Thyroid gland (tissue), 4 donors: ENCODE results near the gene PTPN13. TPM values are rescaled to one million over a fixed set of nuclear protein-coding genes. Genes with fewer than 3 reads are reported as not detected.

Experiments used
- DNase-seq, 2 donors: peaks; one replicate each; pipeline ENCODE4 v3.0.0-alpha.2; 2019
- H3K27ac ChIP-seq, 3 donors: fragments of 200-600 bp; sonication (generic); 1 replicate in 2 of 3; 2 replicates in 1 of 3; pipeline ENCODE4 v1.5.1; 2016 to 2019; ENCODE audit warnings: mild to moderate bottlenecking in 1 of 3, moderate library complexity in 1 of 3
- H3K27me3 ChIP-seq: fragments of 200-600 bp; sonication (generic); one replicate; pipeline ENCODE4 v1.5.1; 2019
- H3K36me3 ChIP-seq, 2 donors: fragments of 200-600 bp; sonication (generic); one replicate each; pipeline ENCODE4 v1.5.1; 2016 to 2019
- H3K4me1 ChIP-seq, 2 donors: fragments of 200-600 bp; sonication (generic); one replicate each; pipeline ENCODE4 v1.5.1; 2017 to 2019
- H3K4me3 ChIP-seq, 3 donors: fragments of 200-600 bp; sonication (generic); replicated peaks in 1 of 3; 1 replicate in 2 of 3; 2 replicates in 1 of 3; pipeline ENCODE4 v1.5.1; 2016; ENCODE audit warnings: mild to moderate bottlenecking in 1 of 3
- H3K9me3 ChIP-seq: fragments of 200-600 bp; sonication (generic); one replicate; pipeline ENCODE4 v1.5.1; 2017
- CTCF ChIP-seq, 6 experiments: fragments of 200-600 bp in 3 of 6; fragments of 450-650 bp in 3 of 6; sonication (generic) in 3 of 6; IDR thresholded peaks; one replicate each; pipeline ENCODE4 v1.5.1; 2016 to 2019; ENCODE audit warnings: antibody characterized with exemption in 6 of 6, mild to moderate bottlenecking in 2 of 6, inconsistent platforms in 1 of 6, moderate library complexity in 1 of 6
- POLR2A ChIP-seq, 2 donors: fragments of 450-650 bp; IDR thresholded peaks; one replicate each; pipeline ENCODE4 v1.6.1; 2017; ENCODE audit warnings: antibody characterized with exemption in 2 of 2, mild to moderate bottlenecking in 2 of 2, moderate library complexity in 1 of 2
- WGBS, 2 donors: methylation state at CpG; one replicate each; pipeline ENCODE4 v1.1.5; 2017; 5-methylcytosine and 5-hydroxymethylcytosine counted together
- intact Hi-C: fragments of 100-400 bp; cut with DNase I; formaldehyde crosslinking; loops from one replicate; pipeline ENCODE4 v1.15.1; 2023
- total RNA-seq, 4 donors: library from RNA; depleted of rRNA; stranded (reverse); fragments of >200 nt; gene quantifications; one replicate each; pipeline ENCODE4 v1.2.3, GENCODE V29; 2016

PTPN13 gene
- total RNA-seq, 4 donors from 2014 or later, result 49.7 to 89.5 (median 64.0) TPM

DNA sequence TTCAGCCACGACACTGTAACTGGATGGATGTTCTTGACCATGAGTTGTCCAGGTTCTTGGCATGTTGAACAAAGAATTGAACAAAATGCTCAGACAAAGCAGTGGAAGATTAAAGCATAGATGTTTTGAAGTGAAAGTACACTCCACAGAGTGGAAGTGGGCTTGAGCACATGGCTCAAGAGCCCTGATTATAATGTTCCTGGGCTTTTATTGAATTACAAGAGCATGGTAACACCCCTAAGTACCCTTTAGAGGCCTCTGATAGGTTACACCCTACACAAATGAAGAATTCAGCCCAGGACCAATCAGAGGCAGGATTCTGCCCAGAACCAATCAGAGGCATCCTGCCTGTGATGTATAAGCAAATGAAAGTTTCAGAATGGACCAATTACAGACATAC, 221.5 kb downstream of the PTPN13 start:
- Histone ChIP-seq H3K27me3 (no peaks in the 10 kb centered on the region), H3K27ac (peak overlapping the region in 2 of 3 donors; percentile 32 to 45), H3K4me1 (no peaks in the 10 kb centered on the region), H3K36me3 (peaks cover 0 to 31% of the 10 kb centered on the region in 2 donors), H3K9me3 (no peaks in the 10 kb centered on the region), H3K4me3 (no peak overlapping the region)
- no peak for DNase-seq
- intact Hi-C loops, result no loop called here
- TF ChIP-seq POLR2A (IDR thresholded peaks at IDR 0.05), result no peak
- TF ChIP-seq CTCF (IDR thresholded peaks at IDR 0.05), result no peak
- WGBS, 2 donors, result 81 to 94% methylated on average over 1 of the region's 1 CpG

GRCh38 chr4:86816501-86817273, 222.6 kb downstream of the PTPN13 start:
- TF ChIP-seq POLR2A (IDR thresholded peaks at IDR 0.05), result no peak
- no peak for TF ChIP-seq CTCF (IDR thresholded peaks at IDR 0.05)
- 76 to 83% methylated on average over 9 of the region's 9 CpGs for WGBS, 2 donors
- Histone ChIP-seq H3K4me3 (no peak overlapping the region), H3K27ac (peak overlapping the region; percentile 32 to 45 (median 32)), H3K27me3 (no peaks in the 10 kb centered on the region), H3K36me3 (peaks cover 0 to 25% of the 10 kb centered on the region in 2 donors), H3K9me3 (no peaks in the 10 kb centered on the region), H3K4me1 (no peaks in the 10 kb centered on the region)
- intact Hi-C loops, result no loop called here
- no peak for DNase-seq

DNA sequence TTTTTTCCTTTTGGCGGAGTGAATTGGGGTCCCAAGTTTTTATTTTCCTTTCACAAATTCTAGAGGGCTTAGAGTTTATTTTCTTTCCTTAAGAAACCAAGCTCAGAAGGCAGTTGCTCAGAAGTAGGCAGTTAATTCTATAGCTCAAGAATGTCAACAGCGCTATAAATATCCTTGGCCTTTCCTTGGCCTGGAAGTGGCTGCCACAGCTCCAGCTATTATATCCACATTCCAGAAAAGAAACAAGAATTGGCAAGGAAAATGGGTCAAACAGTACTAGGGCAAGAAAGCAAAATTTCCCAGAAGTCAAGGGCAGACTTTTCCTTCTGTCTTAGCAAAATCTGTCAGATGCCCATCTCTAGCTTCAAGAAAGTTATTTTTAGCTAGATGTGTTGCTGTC, 224.1 kb downstream of the PTPN13 start:
- intact Hi-C loops, result no loop called here
- H3K9me3 ChIP-seq, result no peaks in the 10 kb centered on the region
- 97% methylated on average over 2 of the region's 2 CpGs for WGBS, 2 donors
- no peak for DNase-seq
- H3K36me3 ChIP-seq, result peaks cover 0 to 20% of the 10 kb centered on the region in 2 donors
- TF ChIP-seq POLR2A (IDR thresholded peaks at IDR 0.05), result no peak
- TF ChIP-seq CTCF (IDR thresholded peaks at IDR 0.05), result no peak
- no peak overlapping the region for H3K27ac ChIP-seq
- H3K27me3 ChIP-seq, result no peaks in the 10 kb centered on the region
- H3K4me3 ChIP-seq, result no peak overlapping the region
- H3K4me1 ChIP-seq, result no peaks in the 10 kb centered on the region

GRCh38 chr4:86818841-86819240, 224.7 kb downstream of the PTPN13 start:
- no peak for DNase-seq
- Histone ChIP-seq H3K27ac (no peak overlapping the region), H3K27me3 (no peaks in the 10 kb centered on the region), H3K4me1 (no peaks in the 10 kb centered on the region), H3K9me3 (no peaks in the 10 kb centered on the region), H3K4me3 (no peak overlapping the region), H3K36me3 (peaks cover 0 to 16% of the 10 kb centered on the region in 2 donors)
- intact Hi-C loops, result no loop called here
- WGBS, 2 donors, result 95 to 96% methylated on average over 3 of the region's 3 CpGs
- no peak for TF ChIP-seq CTCF (IDR thresholded peaks at IDR 0.05)
- no peak for TF ChIP-seq POLR2A (IDR thresholded peaks at IDR 0.05)

- peaks cover 0 to 9% of the 10 kb centered on the region in 2 donors for H3K36me3 ChIP-seq
- H3K27ac ChIP-seq, result no peak overlapping the region
- no peak overlapping the region for H3K4me3 ChIP-seq
- H3K4me1 ChIP-seq, result no peaks in the 10 kb centered on the region
- no peaks in the 10 kb centered on the region for H3K27me3 ChIP-seq
- no peak for DNase-seq
- 89 to 90% methylated on average over 7 of the region's 7 CpGs for WGBS, 2 donors
- intact Hi-C loops, result no loop called here
- H3K9me3 ChIP-seq, result no peaks in the 10 kb centered on the region
- no peak for TF ChIP-seq CTCF (IDR thresholded peaks at IDR 0.05)
- no peak for TF ChIP-seq POLR2A (IDR thresholded peaks at IDR 0.05)
Measured at GRCh38 chr4:86819561-86819960, 225.4 kb downstream of the PTPN13 start.
